Measurements from ENCODE around the gene BAZ1B. TPM values are rescaled to one million over a fixed set of nuclear protein-coding genes. Genes with fewer than 3 reads are reported as not detected.

Gene BAZ1B
- total and polyA plus RNA-seq, 9 of the 15 experiments (the other 6 are each of a cell fraction or from before 2014, with no cell fraction given): 15.0 to 134 (median 79.5) TPM

- TF ChIP-seq ZNF146 (CRISPR knock-in tag; IDR thresholded peaks at IDR 0.05; ENCODE audit: unreplicated experiment): no peak
- TF ChIP-seq TRIM24 (IDR thresholded peaks at IDR 0.05): peak in 1 of 2 experiments; percentile 23; a peak in 2 of 4 replicates
- peak; percentile 78 for TF ChIP-seq TCF3 (CRISPR knock-in tag; IDR thresholded peaks at IDR 0.05)
- peak; percentile 34 for TF ChIP-seq ZFP36 (IDR thresholded peaks at IDR 0.05; ENCODE audit: low read depth, low read length, partially characterized antibody)
- no peak for TF ChIP-seq BHLHE40 (IDR thresholded peaks at IDR 0.05; ENCODE audit: low read length)
- TF ChIP-seq ZBTB26 (CRISPR knock-in tag; IDR thresholded peaks at IDR 0.05): no peak
- TF ChIP-seq MED1 (CRISPR knock-in tag; IDR thresholded peaks at IDR 0.05; ENCODE audit: borderline replicate concordance): no peak
- TF ChIP-seq VEZF1 (CRISPR knock-in tag; IDR thresholded peaks at IDR 0.05): peak; percentile 12; the same call in 1 of the 2 replicates
- TF ChIP-seq TRIM28 (IDR thresholded peaks at IDR 0.05): no peak
- TF ChIP-seq TAL1 (IDR thresholded peaks at IDR 0.05): peak; percentile 58; the same call in 1 of the 2 replicates
- no peak for TF ChIP-seq PTBP1 (IDR thresholded peaks at IDR 0.05; ENCODE audit: low read depth, low read length)
- TF ChIP-seq SMARCE1 (IDR thresholded peaks at IDR 0.05): 0 out of 2 replicates have a peak, but pooled peaks have one; percentile 24
- TF ChIP-seq ZNF609 (CRISPR knock-in tag; IDR thresholded peaks at IDR 0.05; ENCODE audit: borderline replicate concordance): no peak
- no peak for TF ChIP-seq PRPF4 (IDR thresholded peaks at IDR 0.05; ENCODE audit: insufficient read depth, low read depth, low read length, poor library complexity, severe bottlenecking)
- TF ChIP-seq MECOM (CRISPR knock-in tag; IDR thresholded peaks at IDR 0.05): no peak
- TF ChIP-seq HOXB6 (CRISPR knock-in tag; IDR thresholded peaks at IDR 0.05; ENCODE audit: borderline replicate concordance): no peak
- TF ChIP-seq CBFA2T2 (conservative IDR thresholded peaks at IDR 0.05): peak; percentile 60
- TF ChIP-seq HNRNPUL1 (IDR thresholded peaks at IDR 0.05; ENCODE audit: low read length): no peak
- peak in 1 of 3 experiments; percentile 82 for TF ChIP-seq YY1 (IDR thresholded peaks at IDR 0.05; ENCODE audit: borderline replicate concordance in 1 of 3, control insufficient read depth in 1 of 3, extremely low read depth in 1 of 3, insufficient read depth in 3 of 3, insufficient read length in 1 of 3, insufficient replicate concordance in 2 of 3, low read depth in 1 of 3, low read length in 2 of 3)
- TF ChIP-seq TEAD4 (IDR thresholded peaks at IDR 0.05; ENCODE audit: low read length): peak; percentile 65
- no peak for TF ChIP-seq TEAD4 (CRISPR knock-in tag; IDR thresholded peaks at IDR 0.05; ENCODE audit: borderline replicate concordance)
Measured at GRCh38 chr7:73530800-73531199, 8.7 kb upstream of the BAZ1B start (continued).
